Hippocampal formation (tissue), 2 donors: ENCODE results near the gene MYO15A.

Experiments used
- DNase-seq, 2 donors: peaks; one replicate each; lab custom pipeline; 2025; lab: John Stamatoyannopoulos, UW

MYO15A gene

DNA sequence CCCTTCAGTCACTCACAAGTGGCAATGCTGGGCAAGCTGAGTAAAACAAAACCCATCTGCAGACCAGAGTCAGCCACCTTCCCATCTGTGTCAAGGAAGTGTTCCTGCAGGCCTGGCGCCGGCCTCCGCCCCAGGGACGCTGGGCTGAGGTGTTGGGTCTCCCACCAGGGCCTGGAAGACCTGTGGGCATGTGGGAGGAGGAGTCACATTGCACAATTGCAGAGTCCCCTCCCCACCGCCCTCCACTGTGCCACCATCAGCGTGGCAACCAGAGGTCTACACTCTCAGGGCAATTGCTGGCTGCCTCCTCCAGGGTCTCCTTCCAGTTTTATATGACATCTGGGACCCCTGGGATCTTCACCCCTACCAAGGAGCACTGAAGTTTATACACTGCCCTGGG lies 3.0 kb upstream of the MYO15A start:
- no peak for DNase-seq

DNA sequence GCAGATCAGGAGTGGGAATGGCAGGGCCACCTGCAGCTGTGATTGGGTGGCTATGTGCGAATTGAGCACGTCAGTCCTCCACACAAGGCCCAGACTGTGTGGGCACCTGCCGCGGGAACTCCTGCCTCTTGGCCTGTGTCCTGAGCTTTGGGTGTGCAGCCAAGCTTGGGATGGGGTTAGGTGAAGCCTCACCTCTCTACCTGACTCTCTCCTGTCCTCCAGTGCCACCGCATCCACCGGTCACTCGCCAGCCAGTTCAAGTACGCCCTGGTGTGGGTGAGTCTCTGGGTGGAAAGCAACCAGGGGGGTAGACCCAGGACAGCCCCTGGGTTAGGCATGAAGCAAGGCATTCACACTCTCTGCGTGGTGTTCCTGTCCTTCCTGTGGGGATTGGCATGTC lies 2.3 kb upstream of the MYO15A start:
- DNase-seq: no peak

DNA sequence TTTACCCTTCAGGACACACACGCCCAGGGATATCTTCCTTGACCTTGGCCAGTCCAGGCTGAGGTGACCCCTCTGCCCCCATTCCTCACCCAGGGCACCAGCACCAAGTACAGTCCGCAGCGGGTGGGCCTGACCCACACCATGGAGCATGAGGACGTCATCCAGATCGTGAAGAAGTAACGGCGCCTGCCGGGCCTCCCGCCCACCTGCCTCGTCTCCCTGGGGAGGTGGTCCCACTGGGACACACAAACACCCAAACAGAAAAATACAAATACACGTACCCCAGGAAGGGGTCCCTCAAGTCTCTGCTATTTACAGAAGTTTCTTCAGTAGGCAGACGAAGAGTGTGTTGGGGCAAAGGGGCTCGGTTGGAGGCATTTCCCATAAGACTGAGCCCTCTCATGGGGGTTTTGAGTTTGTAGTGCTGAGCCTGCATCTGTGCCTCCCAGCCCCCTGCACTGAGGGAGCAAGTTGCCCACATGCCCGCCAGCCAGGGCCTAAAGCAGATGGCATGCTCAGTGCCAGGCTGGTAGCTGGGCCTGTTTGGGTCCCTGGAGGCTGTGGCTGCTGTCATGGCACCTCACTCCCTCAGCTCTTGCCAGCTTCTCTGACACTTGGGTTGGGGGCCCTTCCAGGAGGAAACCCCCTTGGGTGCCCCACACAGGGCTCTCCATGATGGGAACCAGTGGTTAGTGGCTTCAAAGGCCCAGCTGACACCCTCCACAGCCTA lies 1.3 kb upstream of the MYO15A start:
- DNase-seq: no peak

DNA sequence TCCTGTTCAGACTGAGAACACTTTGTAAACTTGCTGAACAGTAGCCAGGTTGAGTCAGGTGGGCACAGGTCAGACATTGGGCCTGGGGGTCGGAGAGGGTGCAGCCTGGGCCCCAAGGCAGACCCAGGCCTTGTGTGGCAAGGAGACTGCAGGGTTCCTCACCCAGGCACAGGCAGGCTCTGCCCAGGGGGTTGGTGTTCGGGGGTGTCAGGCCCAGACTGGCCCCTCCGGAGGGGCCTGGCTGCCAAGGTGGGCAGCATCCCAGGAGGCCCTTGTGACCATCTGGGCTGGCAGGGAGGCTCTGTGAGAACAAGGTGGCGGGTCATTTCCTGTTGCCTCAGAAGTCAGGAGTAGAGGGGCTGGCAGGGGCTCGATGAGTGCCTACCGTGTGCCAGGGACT lies 585 bp upstream of the MYO15A start:
- no peak for DNase-seq

DNA sequence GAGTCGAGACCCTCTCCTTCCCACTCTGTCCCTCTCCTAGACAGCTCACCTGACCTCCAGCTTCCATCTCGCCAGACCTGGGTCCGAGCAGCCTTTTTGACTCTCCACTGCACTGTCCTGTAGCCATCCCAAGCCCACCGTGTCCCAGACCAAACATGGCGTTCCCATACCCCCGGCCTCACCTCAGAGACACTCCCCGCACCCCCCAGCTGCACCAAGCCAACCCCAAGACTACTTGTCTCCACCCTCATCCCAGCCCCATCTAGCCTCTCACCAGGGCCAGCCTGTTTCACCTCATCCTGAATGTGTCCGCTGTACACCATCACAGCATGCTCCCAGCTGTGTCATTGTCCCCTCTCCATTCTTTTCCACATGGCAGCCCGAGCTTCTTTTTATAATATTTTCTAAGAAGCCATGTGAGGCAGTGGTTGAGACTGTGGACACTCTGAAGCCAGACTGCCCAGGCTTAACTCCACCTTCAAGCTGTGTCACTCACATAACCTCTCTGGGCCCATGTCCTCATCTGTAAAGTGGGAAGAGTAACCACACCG lies 1.5 kb downstream of the MYO15A start:
- DNase-seq: no peak

DNA sequence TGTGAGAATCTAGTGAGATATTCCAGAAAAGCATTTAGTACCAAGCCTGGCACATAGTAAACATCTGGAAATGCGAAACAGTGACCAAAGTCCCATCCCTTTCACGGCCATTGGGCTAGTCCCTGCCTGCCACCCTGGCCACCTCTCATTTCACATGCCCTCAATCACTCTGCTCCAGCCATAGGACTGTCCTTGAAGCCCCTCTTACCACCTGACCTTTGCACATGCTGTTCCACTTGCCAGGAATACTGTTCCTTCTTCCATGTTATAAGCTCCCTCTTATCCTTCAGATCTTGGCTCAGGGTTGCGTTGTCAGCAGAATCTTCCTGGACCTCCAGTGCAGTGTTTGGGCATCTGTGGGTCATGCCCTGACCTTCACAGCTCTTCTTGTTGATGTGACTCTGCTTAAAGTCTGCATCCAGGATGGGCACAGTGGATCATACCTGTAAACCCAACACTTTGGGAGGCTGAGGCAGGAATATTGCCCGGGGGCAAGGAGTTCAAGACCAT lies 2.1 kb downstream of the MYO15A start:
- DNase-seq: no peak

DNA sequence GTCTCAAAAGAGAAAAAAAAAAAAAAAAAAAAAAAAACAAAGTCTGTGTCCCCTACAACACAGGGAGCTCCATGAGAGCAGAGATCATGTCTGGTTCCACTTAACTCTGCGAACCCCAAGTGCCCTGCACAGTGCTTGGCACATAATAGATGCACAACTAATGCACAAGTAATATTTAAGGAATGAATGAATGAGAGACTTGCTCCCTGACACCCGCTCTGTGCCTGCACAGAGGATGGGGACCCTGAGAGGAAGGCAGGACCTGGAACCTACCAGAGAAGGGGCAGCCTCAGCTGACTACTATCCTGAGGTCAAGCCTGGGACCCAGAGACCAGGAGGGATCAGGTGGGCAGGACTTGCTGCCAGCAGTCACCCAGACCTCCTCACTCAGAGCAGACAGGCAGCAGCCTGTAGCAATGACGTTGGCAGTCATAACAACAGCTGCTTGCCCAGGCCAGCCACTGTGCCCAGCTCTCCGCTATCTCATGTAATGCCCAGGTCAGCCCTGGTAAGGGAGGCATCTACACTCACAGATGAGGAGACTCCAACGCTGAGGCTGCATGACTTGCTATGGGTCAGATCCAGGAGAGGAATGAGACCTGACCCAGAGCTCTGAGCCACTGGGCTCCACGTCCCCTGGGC lies 2.9 kb downstream of the MYO15A start:
- no peak for DNase-seq

DNA sequence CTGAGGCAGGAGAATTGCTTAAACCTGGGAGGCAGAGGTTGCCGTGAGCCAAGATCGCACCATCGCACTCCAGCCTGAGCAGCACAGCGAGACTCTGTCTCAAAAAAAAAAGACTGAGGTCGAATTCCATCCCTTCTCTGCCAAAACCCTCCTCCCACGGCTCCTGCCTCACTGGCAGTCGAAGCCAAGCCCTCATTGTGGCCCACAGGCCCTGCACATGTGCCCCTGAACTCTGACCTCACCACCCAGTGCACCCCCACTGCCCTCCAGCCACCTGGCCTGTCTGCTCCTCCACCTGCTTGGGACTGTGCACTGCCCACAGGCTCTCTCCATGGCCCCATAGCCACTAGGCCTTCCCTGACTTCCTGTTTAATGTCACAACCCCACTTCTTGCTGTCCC lies 7.0 kb downstream of the MYO15A start:
- DNase-seq: no peak

DNA sequence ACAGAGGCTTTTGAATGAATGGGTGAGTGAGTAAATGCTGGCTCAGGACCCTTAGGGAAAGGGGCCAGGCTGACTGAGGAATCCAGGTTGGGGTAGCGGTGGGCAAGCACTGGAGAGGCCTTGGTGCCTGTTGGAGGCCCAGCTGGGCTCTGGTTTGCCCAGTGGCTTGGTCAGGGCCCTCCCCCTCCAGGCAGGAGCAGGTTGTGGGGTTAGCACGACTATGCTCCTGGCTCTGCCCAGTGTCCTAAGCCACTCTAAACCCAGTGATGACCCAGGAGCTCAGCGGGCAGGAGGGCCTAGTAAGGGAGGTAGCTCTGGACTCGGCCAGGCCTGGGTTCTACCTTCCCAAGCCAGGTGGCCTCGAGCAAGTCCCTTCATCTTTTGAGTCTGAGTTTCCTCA lies 7.5 kb downstream of the MYO15A start:
- no peak for DNase-seq

DNA sequence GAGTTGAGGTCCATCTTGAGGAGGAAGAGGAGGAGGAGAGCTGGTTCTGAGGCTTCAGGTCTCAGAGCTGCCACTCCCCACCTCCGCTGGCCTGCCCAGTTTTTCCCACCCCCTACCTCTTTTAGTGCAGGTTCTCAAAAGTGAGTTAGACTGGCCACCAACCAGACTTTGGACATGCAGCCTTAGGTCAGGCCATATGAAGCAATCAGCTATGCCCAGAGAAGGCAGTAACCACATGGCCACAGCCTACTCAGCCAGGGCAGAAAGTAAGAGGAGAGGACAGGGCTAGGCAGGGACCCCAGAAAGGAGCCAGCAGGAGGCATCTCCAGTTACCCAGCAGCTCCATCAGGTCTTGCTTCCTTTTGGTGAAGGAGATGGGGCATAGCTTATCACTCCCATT lies 9.0 kb downstream of the MYO15A start:
- DNase-seq: no peak

DNA sequence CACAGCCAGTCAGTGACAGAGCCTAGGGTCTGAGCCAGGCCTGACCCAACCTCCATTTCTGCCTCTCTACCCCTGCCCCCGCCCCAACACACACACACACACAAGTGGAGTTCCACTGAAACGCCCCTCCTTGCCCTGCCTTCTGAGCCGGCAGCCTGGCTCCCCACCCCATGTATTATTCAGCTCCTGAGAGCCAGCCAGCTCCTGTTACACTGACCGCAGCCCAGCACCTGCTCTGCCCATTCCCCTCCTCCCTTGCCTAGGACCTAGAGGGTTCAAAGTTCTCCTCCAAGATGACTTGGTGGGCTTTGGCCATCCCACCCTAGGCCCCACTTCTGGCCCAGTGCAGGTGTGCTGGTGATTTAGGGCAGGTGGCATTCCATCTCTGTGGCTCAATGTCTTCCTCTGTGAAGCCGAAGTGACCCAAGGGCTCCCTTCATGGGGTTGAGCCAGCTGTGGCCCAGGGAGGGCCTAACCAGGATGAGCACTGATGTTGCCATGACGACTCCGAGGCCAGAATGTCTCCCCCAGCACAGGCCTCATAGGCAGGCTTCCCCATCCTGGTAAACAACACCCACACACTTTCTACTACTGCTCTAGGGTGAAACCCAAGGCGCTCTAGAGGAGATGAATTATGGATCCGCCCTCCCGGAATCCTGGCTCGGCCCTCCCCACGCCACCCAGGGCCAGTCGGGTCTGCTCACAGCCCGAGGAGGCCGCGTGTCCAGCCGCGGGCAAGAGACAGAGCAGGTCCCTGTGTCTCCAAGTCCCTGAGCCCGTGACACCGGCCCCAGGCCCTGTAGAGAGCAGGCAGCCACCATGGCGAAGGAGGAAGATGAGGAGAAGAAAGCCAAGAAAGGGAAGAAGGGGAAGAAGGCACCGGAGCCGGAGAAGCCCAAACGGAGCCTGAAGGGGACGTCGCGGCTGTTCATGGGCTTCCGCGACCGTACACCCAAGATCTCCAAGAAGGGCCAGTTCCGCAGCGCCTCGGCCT lies 9.7 kb downstream of the MYO15A start:
- DNase-seq: no peak

DNA sequence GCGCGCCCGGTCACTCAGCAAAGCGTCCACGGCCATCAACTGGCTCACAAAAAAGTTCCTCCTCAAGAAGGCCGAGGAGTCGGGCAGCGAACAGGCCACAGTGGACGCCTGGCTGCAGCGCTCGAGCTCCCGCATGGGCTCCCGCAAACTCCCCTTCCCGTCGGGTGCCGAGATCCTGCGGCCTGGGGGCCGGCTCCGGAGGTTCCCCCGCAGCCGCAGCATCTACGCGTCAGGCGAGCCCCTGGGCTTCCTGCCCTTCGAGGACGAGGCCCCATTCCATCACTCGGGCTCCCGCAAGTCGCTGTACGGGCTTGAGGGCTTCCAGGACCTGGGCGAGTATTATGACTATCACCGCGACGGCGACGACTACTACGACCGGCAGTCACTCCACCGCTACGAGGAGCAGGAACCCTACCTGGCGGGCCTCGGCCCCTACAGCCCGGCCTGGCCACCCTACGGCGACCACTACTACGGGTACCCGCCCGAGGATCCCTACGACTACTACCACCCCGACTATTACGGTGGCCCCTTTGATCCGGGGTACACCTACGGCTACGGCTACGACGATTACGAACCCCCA lies 10.7 kb downstream of the MYO15A start:
- DNase-seq: no peak

DNA sequence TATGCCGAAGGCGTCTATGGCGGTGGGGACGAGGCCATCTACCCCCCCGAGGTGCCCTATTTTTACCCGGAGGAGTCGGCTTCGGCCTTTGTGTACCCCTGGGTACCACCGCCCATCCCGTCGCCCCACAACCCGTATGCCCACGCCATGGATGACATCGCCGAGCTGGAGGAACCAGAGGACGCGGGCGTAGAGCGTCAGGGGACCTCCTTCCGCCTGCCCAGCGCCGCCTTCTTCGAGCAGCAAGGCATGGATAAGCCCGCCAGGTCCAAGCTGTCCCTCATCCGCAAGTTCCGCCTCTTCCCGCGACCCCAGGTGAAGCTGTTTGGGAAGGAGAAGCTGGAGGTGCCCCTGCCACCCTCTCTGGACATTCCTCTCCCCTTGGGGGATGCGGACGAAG lies 11.4 kb downstream of the MYO15A start:
- DNase-seq: no peak

DNA sequence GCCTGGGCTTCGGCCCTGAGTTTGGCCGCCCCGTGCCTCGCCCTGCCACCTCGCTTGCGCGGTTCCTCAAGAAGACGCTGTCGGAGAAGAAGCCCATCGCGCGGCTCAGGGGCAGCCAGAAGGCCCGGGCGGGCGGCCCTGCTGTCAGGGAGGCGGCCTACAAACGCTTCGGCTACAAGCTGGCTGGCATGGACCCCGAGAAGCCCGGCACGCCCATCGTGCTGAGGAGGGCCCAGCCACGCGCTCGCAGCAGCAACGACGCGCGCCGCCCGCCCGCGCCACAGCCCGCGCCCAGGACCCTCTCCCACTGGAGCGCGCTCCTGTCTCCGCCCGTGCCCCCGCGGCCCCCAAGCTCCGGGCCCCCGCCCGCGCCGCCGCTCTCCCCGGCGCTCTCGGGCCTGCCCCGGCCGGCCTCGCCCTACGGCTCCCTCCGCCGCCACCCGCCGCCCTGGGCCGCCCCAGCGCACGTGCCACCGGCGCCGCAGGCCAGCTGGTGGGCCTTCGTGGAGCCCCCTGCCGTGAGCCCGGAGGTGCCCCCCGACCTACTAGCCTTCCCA lies 12.0 kb downstream of the MYO15A start:
- no peak for DNase-seq

DNA sequence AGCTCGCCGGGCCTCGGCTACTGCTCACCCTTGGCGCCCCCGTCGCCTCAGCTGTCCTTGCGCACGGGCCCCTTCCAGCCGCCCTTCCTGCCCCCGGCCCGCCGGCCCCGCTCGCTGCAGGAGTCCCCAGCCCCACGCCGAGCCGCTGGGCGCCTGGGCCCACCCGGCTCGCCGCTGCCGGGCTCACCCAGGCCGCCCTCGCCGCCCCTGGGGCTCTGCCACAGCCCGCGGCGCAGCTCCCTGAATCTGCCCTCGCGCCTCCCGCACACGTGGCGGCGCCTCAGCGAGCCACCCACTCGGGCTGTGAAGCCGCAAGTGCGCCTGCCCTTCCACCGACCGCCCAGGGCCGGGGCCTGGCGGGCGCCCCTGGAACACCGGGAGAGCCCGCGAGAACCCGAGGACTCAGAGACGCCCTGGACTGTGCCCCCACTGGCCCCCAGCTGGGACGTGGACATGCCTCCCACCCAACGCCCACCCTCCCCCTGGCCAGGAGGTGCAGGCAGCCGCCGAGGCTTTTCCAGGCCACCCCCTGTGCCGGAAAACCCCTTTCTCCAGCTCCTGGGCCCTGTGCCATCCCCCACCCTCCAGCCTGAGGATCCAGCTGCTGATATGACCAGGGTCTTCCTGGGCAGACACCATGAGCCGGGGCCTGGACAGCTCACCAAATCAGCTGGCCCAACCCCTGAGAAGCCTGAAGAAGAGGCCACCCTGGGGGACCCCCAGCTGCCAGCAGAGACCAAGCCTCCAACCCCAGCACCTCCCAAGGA lies 12.8 kb downstream of the MYO15A start:
- DNase-seq: no peak

DNA sequence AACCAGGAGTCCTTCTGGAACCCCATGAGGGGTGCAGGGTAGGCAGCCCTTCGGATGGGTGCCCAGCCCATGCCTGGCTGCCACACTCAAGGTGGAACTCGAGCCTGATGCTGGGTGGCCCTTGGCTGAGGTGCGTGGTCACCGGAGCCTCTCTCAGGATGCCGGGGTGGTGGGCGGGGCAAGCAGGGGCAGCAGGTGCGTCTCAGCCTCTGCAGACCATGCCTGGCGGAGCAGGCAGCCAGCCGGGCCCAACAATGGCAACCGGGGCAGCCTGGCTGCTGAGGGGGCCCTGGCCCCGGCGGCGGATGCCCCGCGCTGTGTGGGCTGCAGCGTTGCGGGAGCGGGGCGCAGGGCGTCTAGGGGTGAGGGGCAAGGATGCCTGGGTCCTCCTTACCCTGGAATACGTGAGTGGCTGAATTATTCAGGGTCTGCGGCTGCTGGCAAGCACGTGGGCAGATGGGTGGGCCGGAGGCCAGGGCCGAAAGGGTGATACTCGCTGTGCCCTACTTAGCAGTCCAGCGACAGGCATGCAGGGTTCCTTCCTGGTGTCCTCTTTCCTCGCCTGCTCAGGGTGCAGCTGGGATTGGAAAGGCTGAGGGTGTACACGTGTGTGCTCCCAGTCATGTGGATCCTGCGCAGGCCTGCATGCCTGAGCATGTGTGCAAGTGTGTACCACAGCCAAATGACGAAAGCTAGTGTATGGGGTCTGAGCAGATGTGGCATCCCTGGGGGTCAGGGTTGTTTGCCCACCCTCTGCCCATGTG lies 14.6 kb downstream of the MYO15A start:
- DNase-seq: no peak

DNA sequence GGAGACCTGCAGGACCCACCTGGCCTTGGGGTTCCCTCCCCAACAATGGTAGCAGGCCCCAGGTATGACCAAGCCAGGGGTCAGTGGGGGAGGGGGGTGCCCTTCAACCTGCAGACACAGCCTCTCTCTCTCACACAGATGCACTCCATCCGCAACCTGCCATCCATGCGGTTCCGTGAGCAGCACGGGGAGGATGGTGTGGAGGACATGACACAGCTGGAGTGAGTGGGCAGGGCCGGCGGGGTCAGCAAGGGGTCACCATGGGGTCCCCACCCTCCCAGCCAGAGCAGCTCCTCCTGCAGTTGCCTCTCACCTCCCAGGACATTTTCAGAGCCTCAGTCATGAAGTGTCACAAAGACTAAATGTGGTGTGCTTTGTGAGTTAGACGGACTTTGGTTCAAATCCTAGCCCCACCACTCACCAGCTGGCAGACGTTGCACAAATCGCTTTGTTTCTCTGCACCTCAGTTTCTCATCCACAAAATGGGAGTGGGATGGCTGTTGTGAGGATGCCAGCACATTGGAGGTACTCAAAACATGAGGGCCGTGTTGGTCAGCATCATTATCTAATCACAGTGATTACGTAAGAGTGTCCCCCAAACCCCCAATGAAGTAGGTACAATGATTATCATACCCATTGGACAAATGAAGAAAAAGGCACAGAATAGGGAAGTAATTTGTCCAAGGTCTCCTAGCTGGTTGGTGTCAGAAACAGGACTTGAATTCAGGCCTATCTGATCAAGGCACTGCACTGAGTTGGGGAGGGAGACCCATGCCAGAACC lies 16.0 kb downstream of the MYO15A start:
- no peak for DNase-seq

DNA sequence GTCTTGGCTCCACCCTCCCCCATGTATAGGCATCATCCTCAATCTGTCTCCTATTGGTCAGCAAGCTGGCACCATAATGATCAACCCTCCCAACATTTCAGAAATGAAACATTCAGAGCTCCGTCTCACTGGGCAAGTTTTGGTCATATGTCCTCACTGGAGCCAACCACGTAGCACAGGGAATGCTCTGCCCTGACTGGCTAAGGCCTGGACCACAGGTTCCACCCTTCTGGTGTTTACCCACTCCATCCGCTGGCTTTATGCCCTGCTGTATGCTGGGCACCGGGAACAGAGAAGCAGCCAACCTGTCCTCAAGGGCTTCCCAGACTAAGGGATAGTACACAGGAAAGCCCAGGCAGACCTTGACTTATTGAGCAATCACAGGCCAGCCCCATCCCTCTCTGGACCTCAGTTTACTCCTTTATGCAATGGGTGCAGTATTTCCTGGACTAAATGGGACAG lies 20.5 kb downstream of the MYO15A start:
- DNase-seq: no peak

DNA sequence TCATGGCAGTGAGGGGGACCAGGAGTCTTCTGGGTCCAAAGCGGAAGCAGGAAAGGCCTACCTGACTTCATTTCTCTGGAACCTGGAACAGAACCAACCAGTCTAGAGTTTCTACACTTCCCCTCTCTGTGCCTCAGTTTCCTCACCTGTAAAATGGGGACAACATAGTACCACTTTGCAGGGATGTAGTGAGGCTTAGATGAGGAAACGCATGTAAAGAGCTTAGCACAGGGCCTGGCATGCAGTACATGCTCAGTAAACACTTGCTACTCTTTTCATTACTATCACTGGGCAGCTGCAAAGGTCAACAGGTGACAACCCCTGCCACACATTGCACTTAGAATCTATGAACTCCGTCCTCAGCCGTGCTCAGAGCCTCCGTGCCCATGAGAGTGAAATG lies 24.2 kb downstream of the MYO15A start:
- no peak for DNase-seq
